ENCODE measurements around the gene PRDM5. TPM values are rescaled to one million over a fixed set of nuclear protein-coding genes. Genes with fewer than 3 reads are reported as not detected.

The PRDM5 gene
- total RNA-seq, 4 donors from 2014 or later, result 17.7 to 49.9 (median 44.6) TPM

DNA sequence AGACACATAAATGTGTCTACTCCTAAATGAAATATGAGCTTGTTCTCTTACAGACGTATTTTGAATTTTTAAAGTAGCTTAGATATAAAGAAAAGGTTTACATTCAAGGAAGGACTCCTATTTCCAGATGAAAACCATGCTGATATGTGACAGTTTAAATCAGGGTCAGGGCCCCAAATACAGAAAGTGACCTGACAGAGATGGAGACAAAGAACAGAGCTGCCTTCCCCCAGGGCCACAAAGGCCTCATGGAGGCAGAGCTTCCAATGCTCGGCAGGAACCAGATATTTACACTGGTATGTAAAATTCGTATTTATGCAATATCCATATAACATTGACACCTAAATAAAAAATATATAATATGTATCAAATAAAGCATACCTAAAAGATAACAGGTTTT lies 124.0 kb downstream of the PRDM5 start:
- 91 to 94% methylated on average over 3 of the region's 3 CpGs for WGBS, 2 donors
- no peak for DNase-seq
- intact Hi-C loops (cut with DNase I), result no loop called here
- Histone ChIP-seq H3K4me3 (replicated peaks in 1 of 3) (no peak overlapping the region), H3K27ac (no peak overlapping the region), H3K27me3 (no peaks in the 10 kb centered on the region), H3K9me3 (no peaks in the 10 kb centered on the region), H3K36me3 (no peaks in the 10 kb centered on the region), H3K4me1 (peaks cover 7 to 10% of the 10 kb centered on the region in 2 donors)
- TF ChIP-seq, protein P1, sequence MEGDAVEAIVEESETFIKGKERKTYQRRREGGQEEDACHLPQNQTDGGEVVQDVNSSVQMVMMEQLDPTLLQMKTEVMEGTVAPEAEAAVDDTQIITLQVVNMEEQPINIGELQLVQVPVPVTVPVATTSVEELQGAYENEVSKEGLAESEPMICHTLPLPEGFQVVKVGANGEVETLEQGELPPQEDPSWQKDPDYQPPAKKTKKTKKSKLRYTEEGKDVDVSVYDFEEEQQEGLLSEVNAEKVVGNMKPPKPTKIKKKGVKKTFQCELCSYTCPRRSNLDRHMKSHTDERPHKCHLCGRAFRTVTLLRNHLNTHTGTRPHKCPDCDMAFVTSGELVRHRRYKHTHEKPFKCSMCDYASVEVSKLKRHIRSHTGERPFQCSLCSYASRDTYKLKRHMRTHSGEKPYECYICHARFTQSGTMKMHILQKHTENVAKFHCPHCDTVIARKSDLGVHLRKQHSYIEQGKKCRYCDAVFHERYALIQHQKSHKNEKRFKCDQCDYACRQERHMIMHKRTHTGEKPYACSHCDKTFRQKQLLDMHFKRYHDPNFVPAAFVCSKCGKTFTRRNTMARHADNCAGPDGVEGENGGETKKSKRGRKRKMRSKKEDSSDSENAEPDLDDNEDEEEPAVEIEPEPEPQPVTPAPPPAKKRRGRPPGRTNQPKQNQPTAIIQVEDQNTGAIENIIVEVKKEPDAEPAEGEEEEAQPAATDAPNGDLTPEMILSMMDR (IDR thresholded peaks at IDR 0.05), result no peak
- no peak for TF ChIP-seq POLR2A (IDR thresholded peaks at IDR 0.05)

DNA sequence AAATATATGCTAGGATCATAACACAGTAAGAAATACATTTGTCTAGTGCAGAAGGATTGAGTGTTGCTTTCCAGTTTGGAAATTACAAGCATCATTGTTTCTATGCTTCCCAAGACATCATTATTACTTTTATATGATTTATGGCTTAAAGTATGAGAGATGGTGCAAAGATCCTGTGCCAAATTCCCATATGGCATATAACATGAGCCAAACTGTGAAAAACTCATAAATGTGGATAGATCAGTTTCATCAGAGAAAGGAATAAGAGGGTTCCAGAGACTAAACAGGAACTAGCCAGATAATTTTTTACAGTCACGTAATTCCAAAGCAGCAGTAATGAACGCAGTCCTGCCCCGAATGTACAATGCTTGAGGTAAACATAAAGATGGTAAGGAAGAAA lies 126.3 kb downstream of the PRDM5 start:
- no peak for DNase-seq
- no peak overlapping the region for H3K4me3 ChIP-seq (replicated peaks in 1 of 3)
- 73 to 92% methylated on average over 3 of the region's 3 CpGs for WGBS, 2 donors
- TF ChIP-seq POLR2A (IDR thresholded peaks at IDR 0.05), result no peak
- TF ChIP-seq, protein P1 (IDR thresholded peaks at IDR 0.05), result no peak
- no peaks in the 10 kb centered on the region for H3K9me3 ChIP-seq
- intact Hi-C loops (cut with DNase I), result no loop called here
- no peaks in the 10 kb centered on the region for H3K27me3 ChIP-seq
- H3K4me1 ChIP-seq, result peaks cover 5 to 6% of the 10 kb centered on the region in 2 donors
- no peak overlapping the region for H3K27ac ChIP-seq
- H3K36me3 ChIP-seq, result no peaks in the 10 kb centered on the region

DNA sequence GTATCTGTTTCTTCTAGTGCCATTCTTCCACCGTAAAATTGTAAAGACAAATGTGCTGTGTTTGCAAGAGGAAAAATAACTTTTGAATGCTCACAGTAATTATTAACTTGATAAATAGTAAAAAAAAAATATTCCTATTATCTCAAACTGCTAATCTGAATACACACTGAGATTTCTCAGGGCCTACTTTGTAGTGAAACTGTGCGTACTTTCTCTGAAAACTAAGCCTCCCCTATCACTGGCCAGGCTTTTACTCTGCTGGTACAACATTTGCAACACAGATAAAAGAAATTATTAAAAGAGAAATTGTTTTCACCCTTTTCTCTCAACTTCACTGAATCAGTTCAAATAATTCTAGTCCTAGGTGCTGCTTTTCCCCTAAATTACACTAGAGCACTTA lies 137.3 kb downstream of the PRDM5 start:
- no peak overlapping the region for H3K4me3 ChIP-seq (replicated peaks in 1 of 3)
- WGBS, 2 donors, result 77 to 96% methylated on average over 2 of the region's 2 CpGs
- no peaks in the 10 kb centered on the region for H3K9me3 ChIP-seq
- H3K36me3 ChIP-seq, result no peaks in the 10 kb centered on the region
- no peak for DNase-seq
- no peaks in the 10 kb centered on the region for H3K4me1 ChIP-seq
- H3K27ac ChIP-seq, result no peak overlapping the region
- TF ChIP-seq, protein P1 (IDR thresholded peaks at IDR 0.05), result no peak
- no peak for TF ChIP-seq POLR2A (IDR thresholded peaks at IDR 0.05)
- intact Hi-C loops (cut with DNase I), result no loop called here
- H3K27me3 ChIP-seq, result no peaks in the 10 kb centered on the region

DNA sequence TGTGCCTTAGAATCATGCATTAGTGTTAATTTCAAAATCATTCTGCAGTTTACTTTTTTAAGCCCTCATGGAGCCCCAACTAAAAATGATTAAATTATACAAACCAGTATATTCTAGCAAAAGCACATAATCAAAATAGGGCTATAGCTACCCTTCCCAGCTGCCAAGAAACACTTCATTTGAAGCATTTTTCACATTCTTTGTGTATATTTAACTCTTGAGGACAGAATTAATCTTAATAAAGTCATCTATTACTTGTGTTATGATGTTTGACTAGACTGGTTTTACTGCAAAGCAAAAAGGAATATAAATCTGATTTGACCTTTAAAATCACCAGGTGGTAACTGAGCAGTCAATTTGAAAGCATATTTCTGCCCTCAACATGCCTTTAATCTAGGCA lies 145.1 kb downstream of the PRDM5 start:
- no peaks in the 10 kb centered on the region for H3K36me3 ChIP-seq
- H3K4me3 ChIP-seq (replicated peaks in 1 of 3), result no peak overlapping the region
- no peaks in the 10 kb centered on the region for H3K27me3 ChIP-seq
- TF ChIP-seq, protein P1 (IDR thresholded peaks at IDR 0.05), result no peak
- no peak for TF ChIP-seq POLR2A (IDR thresholded peaks at IDR 0.05)
- DNase-seq, result no peak
- intact Hi-C loops (cut with DNase I), result no loop called here
- H3K4me1 ChIP-seq, result no peaks in the 10 kb centered on the region
- no peak overlapping the region for H3K27ac ChIP-seq
- no peaks in the 10 kb centered on the region for H3K9me3 ChIP-seq

DNA sequence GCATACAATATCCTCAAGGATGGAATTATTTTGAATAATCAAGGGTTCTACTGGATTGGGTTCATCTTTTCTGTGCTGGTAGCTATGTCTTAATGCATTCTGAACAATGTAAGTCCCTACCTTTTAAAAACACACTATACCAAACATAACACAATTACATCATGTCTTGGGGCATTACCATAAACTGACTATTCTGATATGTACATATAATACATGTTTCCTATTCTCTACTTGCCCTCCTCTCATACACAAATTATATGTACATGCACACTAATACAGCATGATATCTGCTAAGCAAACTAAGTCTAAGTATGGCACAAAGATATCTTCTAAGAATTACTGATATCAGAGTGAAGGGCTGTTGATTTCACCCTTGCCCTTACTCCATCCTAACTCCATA lies 147.1 kb downstream of the PRDM5 start:
- Histone ChIP-seq H3K9me3 (no peaks in the 10 kb centered on the region), H3K27me3 (no peaks in the 10 kb centered on the region), H3K36me3 (no peaks in the 10 kb centered on the region), H3K4me1 (no peaks in the 10 kb centered on the region), H3K4me3 (replicated peaks in 1 of 3) (no peak overlapping the region), H3K27ac (no peak overlapping the region)
- no peak for DNase-seq
- no peak for TF ChIP-seq POLR2A (IDR thresholded peaks at IDR 0.05)
- TF ChIP-seq, protein P1 (IDR thresholded peaks at IDR 0.05), result no peak
- intact Hi-C loops (cut with DNase I), result no loop called here

All from thyroid gland (tissue), 4 donors.